DND-41 (cell line): ENCODE measurements around the gene GPR162.

Experiments
- ATAC-seq: fragments of 200-7000 bp; cut with Tn5 transposase; 3 replicates; pipeline ENCODE4 v1.9.1; 2021; ENCODE audit warnings: low read depth; ENCODE audit not compliant: insufficient read depth
- DNase-seq: peaks from one replicate; pipeline ENCODE4 v3.0.0-alpha.2; 2020
- H2AFZ ChIP-seq: 2 replicates; pipeline ENCODE4 v1.6.0; 2012; ENCODE audit warnings: low read depth, low read length
- H3K27ac ChIP-seq: 2 replicates; pipeline ENCODE4 v1.5.1; 2012; ENCODE audit warnings: low read length, inconsistent platforms
- H3K27me3 ChIP-seq: fragments of 200-600 bp; sonication (generic); 2 replicates; pipeline ENCODE4 v1.6.0; 2012; ENCODE audit warnings: low read length, mild to moderate bottlenecking, inconsistent platforms; ENCODE audit not compliant: insufficient read depth, poor library complexity
- H3K36me3 ChIP-seq: 2 replicates; pipeline ENCODE4 v1.5.1; 2012; ENCODE audit warnings: low read length, inconsistent platforms; ENCODE audit not compliant: insufficient read depth
- H3K4me1 ChIP-seq: 2 replicates; pipeline ENCODE4 v1.5.1; 2012; ENCODE audit warnings: mild to moderate bottlenecking, low read length; ENCODE audit not compliant: insufficient read depth
- H3K4me2 ChIP-seq: 2 replicates; pipeline ENCODE4 v1.6.0; 2012; ENCODE audit warnings: mild to moderate bottlenecking, moderate library complexity, low read length, inconsistent platforms; ENCODE audit not compliant: insufficient read depth
- H3K4me3 ChIP-seq, 2 experiments: fragments of 200-600 bp in 1 of 2; shearing (Covaris generic) in 1 of 2; 2 replicates each; pipeline ENCODE4 v1.5.1; 2012 to 2016; ENCODE audit warnings: inconsistent platforms in 2 of 2, low read length in 2 of 2, mild to moderate bottlenecking in 2 of 2, low read depth in 1 of 2, moderate library complexity in 1 of 2
- H3K79me2 ChIP-seq: 2 replicates; pipeline ENCODE4 v1.6.0; 2012; ENCODE audit warnings: low read length, inconsistent platforms; ENCODE audit not compliant: insufficient read depth
- H3K9ac ChIP-seq: 2 replicates; pipeline ENCODE4 v1.6.0; 2012; ENCODE audit warnings: low read depth, mild to moderate bottlenecking, inconsistent platforms, low read length, moderate library complexity
- H3K9me3 ChIP-seq: 2 replicates; pipeline ENCODE4 v1.5.1; 2012; ENCODE audit warnings: low read length, moderate library complexity, mild to moderate bottlenecking, inconsistent platforms; ENCODE audit not compliant: insufficient read depth, severe bottlenecking
- H4K20me1 ChIP-seq: 2 replicates; pipeline ENCODE4 v1.6.0; 2012; ENCODE audit warnings: low read length; ENCODE audit not compliant: insufficient read depth
- CTCF ChIP-seq: IDR thresholded peaks from 2 replicates; pipeline ENCODE4 v1.5.1; 2012; ENCODE audit warnings: borderline replicate concordance, low read length, moderate library complexity, mild to moderate bottlenecking; ENCODE audit not compliant: poor library complexity, severe bottlenecking; ENCODE audit errors: extremely low read depth
- EZH2 ChIP-seq: IDR thresholded peaks from 3 replicates; pipeline ENCODE4 v1.6.1; 2012; ENCODE audit warnings: borderline replicate concordance, low read depth, mild to moderate bottlenecking, moderate library complexity, low read length, inconsistent platforms; ENCODE audit not compliant: severe bottlenecking

Gene GPR162

GRCh38 chr12:6817098-6817497 is 4.5 kb upstream of the GPR162 start:
- H3K36me3 ChIP-seq = no peaks in the 10 kb centered on the region
- no peak for ATAC-seq
- H3K9me3 ChIP-seq = no peaks in the 10 kb centered on the region
- peaks cover under 1% of the 10 kb centered on the region for H4K20me1 ChIP-seq
- H3K4me2 ChIP-seq = no peak overlapping the region
- no peak overlapping the region for H3K9ac ChIP-seq
- TF ChIP-seq CTCF = no peak
- no peak for TF ChIP-seq EZH2
- H3K4me1 ChIP-seq = peaks cover 14% of the 10 kb centered on the region
- DNase-seq = no peak
- H2AFZ ChIP-seq = no peak overlapping the region
- peaks cover 37% of the 10 kb centered on the region for H3K27me3 ChIP-seq
- H3K4me3 ChIP-seq = no peak overlapping the region
- no peaks in the 10 kb centered on the region for H3K79me2 ChIP-seq
- H3K27ac ChIP-seq = no peak overlapping the region

GRCh38 chr12:6817662-6818157 is 3.9 kb upstream of the GPR162 start:
- no peaks in the 10 kb centered on the region for H3K79me2 ChIP-seq
- ATAC-seq (no peak), DNase-seq (no peak)
- no peak overlapping the region for H3K4me3 ChIP-seq
- H3K4me2 ChIP-seq = no peak overlapping the region
- H3K36me3 ChIP-seq = no peaks in the 10 kb centered on the region
- H3K4me1 ChIP-seq = peaks cover 16% of the 10 kb centered on the region
- no peak overlapping the region for H3K9ac ChIP-seq
- TF ChIP-seq EZH2 (no peak), CTCF (no peak)
- H2AFZ ChIP-seq = no peak overlapping the region
- peaks cover 4% of the 10 kb centered on the region for H4K20me1 ChIP-seq
- peaks cover 42% of the 10 kb centered on the region for H3K27me3 ChIP-seq
- no peaks in the 10 kb centered on the region for H3K9me3 ChIP-seq
- no peak overlapping the region for H3K27ac ChIP-seq

- no peak overlapping the region for H3K4me3 ChIP-seq
Measured at GRCh38 chr12:6818222-6818621, 3.4 kb upstream of the GPR162 start.

More at GRCh38 chr12:6818222-6818621, 3.4 kb upstream of the GPR162 start:
- H3K27me3 ChIP-seq = peaks cover 47% of the 10 kb centered on the region
- peaks cover 16% of the 10 kb centered on the region for H3K4me1 ChIP-seq
- no peak overlapping the region for H3K4me2 ChIP-seq
- no peaks in the 10 kb centered on the region for H3K36me3 ChIP-seq
- H3K27ac ChIP-seq = no peak overlapping the region
- DNase-seq (no peak), ATAC-seq (no peak)
- H2AFZ ChIP-seq = no peak overlapping the region
- H4K20me1 ChIP-seq = peaks cover 4% of the 10 kb centered on the region
- no peaks in the 10 kb centered on the region for H3K9me3 ChIP-seq
- no peaks in the 10 kb centered on the region for H3K79me2 ChIP-seq
- no peak overlapping the region for H3K9ac ChIP-seq
- TF ChIP-seq CTCF (no peak), EZH2 (no peak)
